SIG-M5 treated with dmso at 0.1 percent for 504 hours (cell line): ENCODE measurements around the gene ADAMTS13.
"Not testable (repeated sequence)": the region's sequence is repeated elsewhere in the genome, so short reads cannot be mapped to it uniquely, and the experiment has no call there.

Source experiments
- DNase-seq: peaks from one replicate; lab custom pipeline; 2025; ENCODE audit not compliant: unreplicated experiment; lab: John Stamatoyannopoulos, UW

ADAMTS13 gene

GRCh38 chr9:133423216-133423615, 1.0 kb downstream of the ADAMTS13 start:
- no peak for DNase-seq

- DNase-seq = no peak
These were observed 2.0 kb downstream of the ADAMTS13 start for GRCh38 chr9:133424187-133424586.

GRCh38 chr9:133425049-133425632, 3.0 kb downstream of the ADAMTS13 start:
- DNase-seq = no peak

- DNase-seq = no peak
These were observed 3.8 kb downstream of the ADAMTS13 start for GRCh38 chr9:133426011-133426410.

- DNase-seq = no peak
These were observed 5.6 kb downstream of the ADAMTS13 start for GRCh38 chr9:133427658-133428348.

- no peak for DNase-seq
These were observed 6.5 kb downstream of the ADAMTS13 start for GRCh38 chr9:133428617-133429101.

GRCh38 chr9:133429214-133429613, 7.0 kb downstream of the ADAMTS13 start:
- no peak for DNase-seq

- DNase-seq = no peak
These were observed 7.5 kb downstream of the ADAMTS13 start for GRCh38 chr9:133429641-133430161.

GRCh38 chr9:133430244-133430643, 8.1 kb downstream of the ADAMTS13 start:
- no peak for DNase-seq

GRCh38 chr9:133433351-133433843, 11.2 kb downstream of the ADAMTS13 start:
- DNase-seq = no peak

GRCh38 chr9:133436681-133437080, 14.5 kb downstream of the ADAMTS13 start:
- no peak for DNase-seq

- DNase-seq = no peak
These were observed 15.8 kb downstream of the ADAMTS13 start for GRCh38 chr9:133437753-133438531.

GRCh38 chr9:133439337-133439736, 17.2 kb downstream of the ADAMTS13 start:
- DNase-seq = no peak

- DNase-seq = no peak
These were observed 18.7 kb downstream of the ADAMTS13 start for GRCh38 chr9:133440874-133441273.

- DNase-seq = no peak
These were observed 19.4 kb downstream of the ADAMTS13 start for GRCh38 chr9:133441571-133441970.

GRCh38 chr9:133443248-133443647, 21.1 kb downstream of the ADAMTS13 start:
- no peak for DNase-seq

- DNase-seq = no peak
These were observed 21.8 kb downstream of the ADAMTS13 start for GRCh38 chr9:133443982-133444381.

GRCh38 chr9:133445293-133445969, 23.3 kb downstream of the ADAMTS13 start:
- no peak for DNase-seq

- no peak for DNase-seq
These were observed 26.4 kb downstream of the ADAMTS13 start for GRCh38 chr9:133448487-133448972.

- DNase-seq = no peak
These were observed 27.6 kb downstream of the ADAMTS13 start for GRCh38 chr9:133449760-133450159.

GRCh38 chr9:133451865-133452264, 29.7 kb downstream of the ADAMTS13 start:
- DNase-seq = not testable (repeated sequence)
